ENCODE measurements around the gene KRT33B. TPM values are rescaled to one million over a fixed set of nuclear protein-coding genes. Genes with fewer than 3 reads are reported as not detected.
"Not testable (repeated sequence)": the region's sequence is repeated elsewhere in the genome, so short reads cannot be mapped to it uniquely, and the experiment has no call there.

The KRT33B gene
- total and polyA plus RNA-seq, 10 of the 15 experiments (the other 5 are each of a cell fraction or from before 2014, with no cell fraction given) = not detected

GRCh38 chr17:41383690-41384089 is 14.1 kb upstream of the KRT33B start:
- TF ChIP-seq, protein P1, sequence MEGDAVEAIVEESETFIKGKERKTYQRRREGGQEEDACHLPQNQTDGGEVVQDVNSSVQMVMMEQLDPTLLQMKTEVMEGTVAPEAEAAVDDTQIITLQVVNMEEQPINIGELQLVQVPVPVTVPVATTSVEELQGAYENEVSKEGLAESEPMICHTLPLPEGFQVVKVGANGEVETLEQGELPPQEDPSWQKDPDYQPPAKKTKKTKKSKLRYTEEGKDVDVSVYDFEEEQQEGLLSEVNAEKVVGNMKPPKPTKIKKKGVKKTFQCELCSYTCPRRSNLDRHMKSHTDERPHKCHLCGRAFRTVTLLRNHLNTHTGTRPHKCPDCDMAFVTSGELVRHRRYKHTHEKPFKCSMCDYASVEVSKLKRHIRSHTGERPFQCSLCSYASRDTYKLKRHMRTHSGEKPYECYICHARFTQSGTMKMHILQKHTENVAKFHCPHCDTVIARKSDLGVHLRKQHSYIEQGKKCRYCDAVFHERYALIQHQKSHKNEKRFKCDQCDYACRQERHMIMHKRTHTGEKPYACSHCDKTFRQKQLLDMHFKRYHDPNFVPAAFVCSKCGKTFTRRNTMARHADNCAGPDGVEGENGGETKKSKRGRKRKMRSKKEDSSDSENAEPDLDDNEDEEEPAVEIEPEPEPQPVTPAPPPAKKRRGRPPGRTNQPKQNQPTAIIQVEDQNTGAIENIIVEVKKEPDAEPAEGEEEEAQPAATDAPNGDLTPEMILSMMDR (IDR thresholded peaks at IDR 0.05 in 2 of 3, conservative IDR thresholded peaks at IDR 0.05 in 1 of 3; ENCODE audit: control insufficient read depth in 2 of 3, extremely low read depth in 1 of 3, insufficient read depth in 1 of 3, low read depth in 3 of 3, low read length in 3 of 3) = no peak
- TF ChIP-seq SMC3 (IDR thresholded peaks at IDR 0.05; ENCODE audit: borderline replicate concordance, low read length) (no peak), HDGF (IDR thresholded peaks at IDR 0.05) (no peak)
- intact Hi-C loops (cut with micrococcal nuclease; ENCODE audit: unreplicated experiment) = no loop called here
- ChIA-PET CTCF (no interaction called here), RAD21 (ENCODE audit: unreplicated experiment) (no interaction called here), SMC1A (ENCODE audit: uncharacterized antibody, unreplicated experiment) (no interaction called here), POLR2A (no interaction called here)
- in situ Hi-C loops (cut with MboI) = no loop called here
- FAIRE-seq = no peak
- no peak overlapping the region for H3K27ac ChIP-seq (ENCODE audit: control insufficient read depth, insufficient read depth)
- H4K20me1 ChIP-seq (ENCODE audit: control insufficient read depth, insufficient read depth) = no peaks in the 10 kb centered on the region
- H3K4me3 ChIP-seq = no peak overlapping the region
- H3K27me3 ChIP-seq (replicated peaks in 1 of 2; ENCODE audit: control insufficient read depth in 2 of 2, insufficient read depth in 2 of 2, low read length in 1 of 2) = no peaks in the 10 kb centered on the region
- no TSS peak for BruUV-seq (replicated peaks)
- H3K79me2 ChIP-seq (ENCODE audit: control insufficient read depth, insufficient read depth, low read length) = no peaks in the 10 kb centered on the region
- H3K4me1 ChIP-seq (ENCODE audit: control insufficient read depth, insufficient read depth, low read length) = no peaks in the 10 kb centered on the region
- H3K36me3 ChIP-seq (ENCODE audit: control insufficient read depth in 2 of 2, insufficient read depth in 2 of 2, low read length in 1 of 2) = no peaks in the 10 kb centered on the region
- no peak for ATAC-seq
- DNase-seq (ENCODE audit: low read depth, low spot score) = no peak
- no peak overlapping the region for H3K9ac ChIP-seq (ENCODE audit: control insufficient read depth, insufficient read depth, low read length)
- no peaks in the 10 kb centered on the region; the same call in 2 of the 3 replicates for H3K9me3 ChIP-seq (replicated peaks; ENCODE audit: control insufficient read depth, insufficient read depth, low read length)
- H3K4me2 ChIP-seq (ENCODE audit: control insufficient read depth, insufficient read depth) = no peak overlapping the region
- 53% methylated on average over 1 of the region's 1 CpG for WGBS (ENCODE audit: insufficient coverage, insufficient replicate concordance, low lambda C conversion rate, missing lambda C conversion rate)
- H2AFZ ChIP-seq (ENCODE audit: control insufficient read depth, low read depth, low read length) = no peak overlapping the region

GRCh38 chr17:41382394-41382793 is 12.8 kb upstream of the KRT33B start:
- ChIA-PET CTCF (no interaction called here), POLR2A (no interaction called here), RAD21 (ENCODE audit: unreplicated experiment) (no interaction called here), SMC1A (ENCODE audit: uncharacterized antibody, unreplicated experiment) (interaction anchor here (1.0 kb wide), 1 partner anchor 9 kb away, joined by 3 read pairs; no protein-coding TSS in a partner anchor)
- H2AFZ ChIP-seq (ENCODE audit: control insufficient read depth, low read depth, low read length) = no peak overlapping the region
- FAIRE-seq (no peak), ATAC-seq (no peak), DNase-seq (ENCODE audit: low read depth, low spot score) (no peak)
- no peak overlapping the region for H3K9ac ChIP-seq (ENCODE audit: control insufficient read depth, insufficient read depth, low read length)
- no peaks in the 10 kb centered on the region for H3K36me3 ChIP-seq (ENCODE audit: control insufficient read depth in 2 of 2, insufficient read depth in 2 of 2, low read length in 1 of 2)
- BruUV-seq (replicated peaks) = no TSS peak
- intact Hi-C loops (cut with micrococcal nuclease; ENCODE audit: unreplicated experiment) = no loop called here
- WGBS (ENCODE audit: insufficient coverage, insufficient replicate concordance, low lambda C conversion rate, missing lambda C conversion rate) = 5% methylated on average over 1 of the region's 1 CpG
- H3K79me2 ChIP-seq (ENCODE audit: control insufficient read depth, insufficient read depth, low read length) = no peaks in the 10 kb centered on the region
- in situ Hi-C loops (cut with MboI) = no loop called here
- no peaks in the 10 kb centered on the region for H4K20me1 ChIP-seq (ENCODE audit: control insufficient read depth, insufficient read depth)
- H3K4me2 ChIP-seq (ENCODE audit: control insufficient read depth, insufficient read depth) = no peak overlapping the region
- no peaks in the 10 kb centered on the region for H3K27me3 ChIP-seq (replicated peaks in 1 of 2; ENCODE audit: control insufficient read depth in 2 of 2, insufficient read depth in 2 of 2, low read length in 1 of 2)
- TF ChIP-seq DPF2 (IDR thresholded peaks at IDR 0.05) = no peak
- no peak for TF ChIP-seq CHD2 (IDR thresholded peaks at IDR 0.05; ENCODE audit: borderline replicate concordance, low read depth, low read length)
- no peak for TF ChIP-seq NFYA (IDR thresholded peaks at IDR 0.05; ENCODE audit: borderline replicate concordance, low read depth, low read length)
- TF ChIP-seq CREB1 (IDR thresholded peaks at IDR 0.05; ENCODE audit: low read depth) = no peak
- no peak for TF ChIP-seq POU2F2 (IDR thresholded peaks at IDR 0.05; ENCODE audit: borderline replicate concordance, low read depth, low read length)
- H3K9me3 ChIP-seq (replicated peaks; ENCODE audit: control insufficient read depth, insufficient read depth, low read length) = no peaks in the 10 kb centered on the region; the same call in 2 of the 3 replicates
- no peak overlapping the region for H3K27ac ChIP-seq (ENCODE audit: control insufficient read depth, insufficient read depth)
- no peaks in the 10 kb centered on the region for H3K4me1 ChIP-seq (ENCODE audit: control insufficient read depth, insufficient read depth, low read length)
- no peak overlapping the region for H3K4me3 ChIP-seq

- SMC1A ChIA-PET (ENCODE audit: uncharacterized antibody, unreplicated experiment) = interaction anchor here (1.0 kb wide), 1 partner anchor 9 kb away, joined by 3 read pairs; no protein-coding TSS in a partner anchor
- BruUV-seq (replicated peaks); CTCF ChIA-PET; H4K20me1 ChIP-seq (ENCODE audit: control insufficient read depth, insufficient read depth); H3K4me2 ChIP-seq (ENCODE audit: control insufficient read depth, insufficient read depth); H3K27me3 ChIP-seq (replicated peaks in 1 of 2; ENCODE audit: control insufficient read depth in 2 of 2, insufficient read depth in 2 of 2, low read length in 1 of 2); H2AFZ ChIP-seq (ENCODE audit: control insufficient read depth, low read depth, low read length); ATAC-seq; H3K79me2 ChIP-seq (ENCODE audit: control insufficient read depth, insufficient read depth, low read length); H3K4me3 ChIP-seq; H3K4me1 ChIP-seq (ENCODE audit: control insufficient read depth, insufficient read depth, low read length); RAD21 ChIA-PET (ENCODE audit: unreplicated experiment); H3K27ac ChIP-seq (ENCODE audit: control insufficient read depth, insufficient read depth); in situ Hi-C loops (cut with MboI); FAIRE-seq; H3K9me3 ChIP-seq (replicated peaks; ENCODE audit: control insufficient read depth, insufficient read depth, low read length); H3K36me3 ChIP-seq (ENCODE audit: control insufficient read depth in 2 of 2, insufficient read depth in 2 of 2, low read length in 1 of 2); H3K9ac ChIP-seq (ENCODE audit: control insufficient read depth, insufficient read depth, low read length); POLR2A ChIA-PET; intact Hi-C loops (cut with micrococcal nuclease; ENCODE audit: unreplicated experiment); DNase-seq (ENCODE audit: low read depth, low spot score): not testable (repeated sequence)
- WGBS (ENCODE audit: insufficient coverage, insufficient replicate concordance, low lambda C conversion rate, missing lambda C conversion rate) = 48% methylated on average over 12 of the region's 13 CpGs
Measured at GRCh38 chr17:41381943-41382342, 12.3 kb upstream of the KRT33B start, which contains the start of gene KRT34. KRT34 (minus strand) TSS chr17:41382306; CDS start chr17:41382246, 60 bp downstream.

All from GM12878 (cell line).